GM19025 (cell line): ENCODE results near the gene SMPX.

Experiments
- ATAC-seq: cut with Tn5 transposase; IDR thresholded peaks from one replicate; pipeline ENCODE4 v1.9.1; 2021; ENCODE audit warnings: mild to moderate bottlenecking, low read depth, moderate library complexity; ENCODE audit not compliant: unreplicated experiment

The SMPX gene

DNA sequence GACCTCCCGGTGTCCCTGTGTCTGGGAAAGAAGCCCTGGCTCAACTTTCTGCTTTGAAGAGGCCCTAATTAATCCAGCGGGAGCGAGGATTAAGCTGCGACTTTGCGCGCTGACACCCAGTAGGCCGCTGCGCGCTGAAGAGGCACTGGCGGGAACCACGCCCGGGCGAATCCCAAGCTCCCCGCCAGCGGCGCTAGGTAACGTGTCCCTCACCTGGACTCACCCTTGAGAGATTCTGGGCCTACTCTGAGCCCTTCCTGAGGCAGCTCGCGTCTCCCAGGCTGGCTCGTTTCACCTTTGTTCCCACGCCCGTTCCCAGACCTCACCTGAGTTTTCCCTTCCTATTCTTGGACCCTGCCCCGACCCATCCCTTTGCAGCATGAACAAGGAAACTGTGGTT, 99.2 kb downstream of the SMPX start:
- no peak for ATAC-seq

GRCh38 chrX:21658152-21658737, 99.7 kb downstream of the SMPX start, which contains the start of gene KLHL34:
Gene KLHL34, minus strand, starts transcription at chrX:21658330. Its CDS starts 542 bp downstream, at chrX:21657788.
- no peak for ATAC-seq

GRCh38 chrX:21657318-21658151, 100.4 kb downstream of the SMPX start:
- ATAC-seq: no peak

- no peak for ATAC-seq
Measured at GRCh38 chrX:21656587-21657317, 101.2 kb downstream of the SMPX start.
